ENCODE measurements around the gene DCDC2B.

DNA sequence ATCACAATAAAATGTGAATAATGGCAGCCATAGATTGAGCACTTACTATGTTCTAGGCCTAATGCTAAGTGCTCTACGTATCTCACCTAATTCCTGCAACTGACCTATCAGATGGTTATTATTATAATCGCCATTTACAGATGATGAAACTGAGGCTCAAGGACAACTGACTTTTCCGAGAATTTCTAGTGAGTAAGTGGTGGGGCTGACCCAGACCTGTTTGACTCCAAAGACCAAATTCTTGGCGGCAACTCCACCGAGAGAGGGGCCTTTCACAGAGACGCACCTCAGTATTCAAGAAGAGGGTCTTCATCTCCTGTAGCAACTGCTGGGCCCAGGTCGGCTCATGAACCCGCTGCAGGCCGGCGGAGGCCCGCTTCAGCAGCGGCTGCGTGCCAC, 12.7 kb downstream of the DCDC2B start:
- TF ChIP-seq, protein P1, sequence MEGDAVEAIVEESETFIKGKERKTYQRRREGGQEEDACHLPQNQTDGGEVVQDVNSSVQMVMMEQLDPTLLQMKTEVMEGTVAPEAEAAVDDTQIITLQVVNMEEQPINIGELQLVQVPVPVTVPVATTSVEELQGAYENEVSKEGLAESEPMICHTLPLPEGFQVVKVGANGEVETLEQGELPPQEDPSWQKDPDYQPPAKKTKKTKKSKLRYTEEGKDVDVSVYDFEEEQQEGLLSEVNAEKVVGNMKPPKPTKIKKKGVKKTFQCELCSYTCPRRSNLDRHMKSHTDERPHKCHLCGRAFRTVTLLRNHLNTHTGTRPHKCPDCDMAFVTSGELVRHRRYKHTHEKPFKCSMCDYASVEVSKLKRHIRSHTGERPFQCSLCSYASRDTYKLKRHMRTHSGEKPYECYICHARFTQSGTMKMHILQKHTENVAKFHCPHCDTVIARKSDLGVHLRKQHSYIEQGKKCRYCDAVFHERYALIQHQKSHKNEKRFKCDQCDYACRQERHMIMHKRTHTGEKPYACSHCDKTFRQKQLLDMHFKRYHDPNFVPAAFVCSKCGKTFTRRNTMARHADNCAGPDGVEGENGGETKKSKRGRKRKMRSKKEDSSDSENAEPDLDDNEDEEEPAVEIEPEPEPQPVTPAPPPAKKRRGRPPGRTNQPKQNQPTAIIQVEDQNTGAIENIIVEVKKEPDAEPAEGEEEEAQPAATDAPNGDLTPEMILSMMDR (IDR thresholded peaks at IDR 0.05) = no peak
- TF ChIP-seq EP300 (IDR thresholded peaks at IDR 0.05) = no peak
- no peak for TF ChIP-seq POLR2A (IDR thresholded peaks at IDR 0.05)

Measured in tibial nerve (tissue), 4 donors.